GM12878 (cell line): Measurements from ENCODE around the gene CBR4. TPM values are rescaled to one million over a fixed set of nuclear protein-coding genes. Genes with fewer than 3 reads are reported as not detected.
A peak's percentile ranks its signal among the peaks of the same experiment; 100 is the strongest.

Source experiments
- ATAC-seq: fragments of 200-7000 bp; cut with Tn5 transposase; 3 replicates; pipeline ENCODE4 v1.9.1; 2020; ENCODE audit warnings: mild to moderate bottlenecking, moderate library complexity
- BruUV-seq: library from RNA; stranded (reverse); fragments of 400-500 nt; replicated peaks from 2 replicates; lab custom pipeline; 2021; lab: Mats Ljungman, UMichigan
- CTCF ChIA-PET: fragments of 300-600 bp; sonication (Branson Sonifier 250); formaldehyde crosslinking; extraction: SDS; loops from one replicate; lab custom pipeline; 2021; ENCODE audit warnings: inconsistent platforms; lab: Yijun Ruan, JAX
- POLR2A ChIA-PET: fragments of 350-600 bp; formaldehyde crosslinking; extraction: SDS; loops from one replicate; lab custom pipeline; 2021; ENCODE audit warnings: inconsistent platforms; lab: Charles Lee
- RAD21 ChIA-PET: fragments of 300-600 bp; sonication (Branson Sonifier 250); formaldehyde crosslinking; loops from one replicate; lab custom pipeline; 2023; ENCODE audit warnings: antibody characterized with exemption; ENCODE audit not compliant: unreplicated experiment; lab: Charles Lee
- SMC1A ChIA-PET: fragments of 300-600 bp; sonication (Branson Sonifier 250); formaldehyde crosslinking; loops from one replicate; lab custom pipeline; 2023; ENCODE audit not compliant: unreplicated experiment, uncharacterized antibody; lab: Charles Lee
- DNase-seq: peaks from one replicate; pipeline ENCODE4 v3.0.0-alpha.2; 2011; ENCODE audit warnings: low read depth, low spot score
- FAIRE-seq: peaks from 3 replicates; lab custom pipeline; 2011; peaks lifted over from hg19 to GRCh38; lab: Jason Lieb, UNC
- H2AFZ ChIP-seq: 2 replicates; pipeline ENCODE4 v1.6.0; 2011; ENCODE audit warnings: low read depth, low read length, control low read depth; ENCODE audit not compliant: control insufficient read depth
- H3K27ac ChIP-seq: 2 replicates; pipeline ENCODE4 v1.5.1; 2011; ENCODE audit warnings: control low read depth; ENCODE audit not compliant: control insufficient read depth, insufficient read depth
- H3K27me3 ChIP-seq, 2 experiments: replicated peaks in 1 of 2; 2 replicates each; pipeline versions ENCODE4 v1.6.0 to v1.6.1; 2011; ENCODE audit warnings: low read length in 1 of 2; ENCODE audit not compliant: control insufficient read depth in 2 of 2, insufficient read depth in 2 of 2
- H3K36me3 ChIP-seq, 2 experiments: 2 replicates each; pipeline ENCODE4 v1.5.1; 2011; ENCODE audit warnings: low read length in 1 of 2; ENCODE audit not compliant: control insufficient read depth in 2 of 2, insufficient read depth in 2 of 2
- H3K4me1 ChIP-seq: 2 replicates; pipeline ENCODE4 v1.6.1; 2011; ENCODE audit warnings: mild to moderate bottlenecking, low read length, moderate library complexity, mixed read lengths; ENCODE audit not compliant: control insufficient read depth, insufficient read depth
- H3K4me2 ChIP-seq: 2 replicates; pipeline ENCODE4 v1.6.0; 2011; ENCODE audit warnings: control low read depth; ENCODE audit not compliant: control insufficient read depth, insufficient read depth
- H3K4me3 ChIP-seq: fragments of 200-600 bp; sonication (generic); 2 replicates; pipeline ENCODE4 v1.5.1; 2016
- H3K79me2 ChIP-seq: 2 replicates; pipeline ENCODE4 v1.6.0; 2011; ENCODE audit warnings: low read length; ENCODE audit not compliant: control insufficient read depth, insufficient read depth
- H3K9ac ChIP-seq: 2 replicates; pipeline ENCODE4 v1.8.0; 2011; ENCODE audit warnings: low read length, control low read depth, mixed read lengths; ENCODE audit not compliant: control insufficient read depth, insufficient read depth
- H3K9me3 ChIP-seq: replicated peaks from 3 replicates; pipeline ENCODE4 v1.5.1; 2011; ENCODE audit warnings: mild to moderate bottlenecking, low read length; ENCODE audit not compliant: control insufficient read depth, insufficient read depth
- H4K20me1 ChIP-seq: 2 replicates; pipeline ENCODE4 v1.6.0; 2011; ENCODE audit not compliant: control insufficient read depth, insufficient read depth
- CBX3 ChIP-seq: fragments of 200-600 bp; sonication (generic); IDR thresholded peaks from 2 replicates; pipeline ENCODE4 v1.6.1; 2016; ENCODE audit warnings: low read depth, borderline replicate concordance
- DPF2 ChIP-seq: fragments of 450-650 bp; IDR thresholded peaks from 2 replicates; pipeline ENCODE4 v1.6.1; 2017; ENCODE audit warnings: mild to moderate bottlenecking
- E4F1 ChIP-seq: fragments of 450-650 bp; IDR thresholded peaks from 2 replicates; pipeline ENCODE4 v1.6.1; 2018; ENCODE audit warnings: borderline replicate concordance, mild to moderate bottlenecking; ENCODE audit not compliant: partially characterized antibody
- ESRRA ChIP-seq: IDR thresholded peaks from 2 replicates; pipeline ENCODE4 v1.6.1; 2012; ENCODE audit warnings: mild to moderate bottlenecking, low read length, improper control_type of control experiment
- FOXK2 ChIP-seq: fragments of 450-650 bp; IDR thresholded peaks from 2 replicates; pipeline ENCODE4 v1.6.1; 2017; ENCODE audit warnings: mild to moderate bottlenecking, moderate library complexity
- IKZF1 ChIP-seq: fragments of 450-650 bp; conservative IDR thresholded peaks from 2 replicates; pipeline ENCODE4 v1.6.1; 2017; ENCODE audit warnings: antibody characterized with exemption, mild to moderate bottlenecking
- MAX ChIP-seq: IDR thresholded peaks from 2 replicates; pipeline ENCODE4 v1.6.1; 2012; ENCODE audit warnings: low read depth, low read length, improper control_type of control experiment
- MXI1 ChIP-seq: fragments of 150-350 bp; IDR thresholded peaks from 2 replicates; pipeline ENCODE4 v1.6.1; 2011; ENCODE audit warnings: low read depth, mild to moderate bottlenecking, inconsistent platforms, low read length, improper control_type of control experiment
- RELB ChIP-seq: fragments of 450-650 bp; IDR thresholded peaks from 2 replicates; pipeline ENCODE4 v1.6.1; 2017; ENCODE audit warnings: low read depth, mild to moderate bottlenecking, moderate library complexity
- SMAD1 ChIP-seq: fragments of 450-650 bp; IDR thresholded peaks from 2 replicates; pipeline ENCODE4 v1.6.1; 2018; ENCODE audit warnings: mild to moderate bottlenecking, low read depth; ENCODE audit not compliant: partially characterized antibody
- TCF7 ChIP-seq: IDR thresholded peaks from 2 replicates; pipeline ENCODE4 v1.6.1; 2014; ENCODE audit warnings: antibody characterized with exemption, borderline replicate concordance
- ZNF24 ChIP-seq: fragments of 450-650 bp; IDR thresholded peaks from 2 replicates; pipeline ENCODE4 v1.6.1; 2017; ENCODE audit warnings: antibody characterized with exemption, mild to moderate bottlenecking
- WGBS: methylation state at CpG from one replicate; pipeline ENCODE4 v1.1.6; 2016; ENCODE audit warnings: low lambda C conversion rate; ENCODE audit not compliant: insufficient replicate concordance, insufficient coverage; ENCODE audit errors: missing lambda C conversion rate; 5-methylcytosine and 5-hydroxymethylcytosine counted together
- in situ Hi-C: fragments of 300-500 bp; cut with MboI; formaldehyde crosslinking; loops from 9 replicates; pipeline ENCODE4 v1.14.3; 2018; ENCODE audit warnings: mixed read lengths
- intact Hi-C: fragments of 100-400 bp; cut with micrococcal nuclease; formaldehyde crosslinking; loops from one replicate; pipeline ENCODE4 v1.14.2; 2022; ENCODE audit not compliant: unreplicated experiment
- polyA plus RNA-seq, 11 experiments: library from polyadenylated mRNA; depleted of rRNA in 4 of 11; unstranded in 6 of 11; stranded (reverse) in 5 of 11; fragments of >200 nt; fragmentation: Nextera tagmentation in 4 of 11; fragmentation: Illumina TruSeq in 1 of 11; extraction: Ambion mirVana in 4 of 11; extraction: Trizol in 1 of 11; gene quantifications; 1 replicate in 1 of 11; 2 replicates in 10 of 11; pipeline versions ENCODE4 v1.2.1 to v1.2.3, GENCODE V29; 2011 to 2016; ENCODE audit warnings: inconsistent platforms in 2 of 11, missing spikeins in 2 of 11, low read depth in 1 of 11
- total RNA-seq, 4 experiments: library from RNA; depleted of rRNA in 3 of 4; stranded (reverse); fragments of >200 nt in 3 of 4; fragmentation: Illumina TruSeq in 1 of 4; extraction: Trizol in 1 of 4; gene quantifications; 2 replicates each; pipeline versions ENCODE4 v1.2.1 to v1.2.3, GENCODE V29; 2013 to 2021

The CBR4 gene
- total and polyA plus RNA-seq, 10 of the 15 experiments (the other 5 are each of a cell fraction or from before 2014, with no cell fraction given) = 17.3 to 38.8 (median 24.8) TPM

- ChIA-PET POLR2A (no interaction called here), RAD21 (interaction anchor here (0.8 to 3.3 kb wide), 10 partner anchors 15 to 541 kb away, joined by 3 to 42 read pairs (median 4); partner anchors contain the start of gene CBR4), SMC1A (interaction anchor here (0.7 to 5.0 kb wide), 29 partner anchors 10 to 541 kb away, joined by 3 to 70 read pairs (median 4); partner anchors contain the start of gene CBR4), CTCF (interaction anchor here (0.7 to 5.6 kb wide), 25 partner anchors 12 to 541 kb away, joined by 3 to 64 read pairs (median 4); no protein-coding TSS in a partner anchor)
- no peaks in the 10 kb centered on the region for H3K27me3 ChIP-seq
- intact Hi-C loops (loop anchor here (2.0 kb wide), 2 partner anchors 246 to 286 kb away; partner anchors contain the start of gene SH3RF1), in situ Hi-C loops (no loop called here)
- no peak for TF ChIP-seq ZNF24
- no peak for TF ChIP-seq SMAD1
- TF ChIP-seq TCF7 = no peak
- H3K79me2 ChIP-seq = no peaks in the 10 kb centered on the region
- no peak overlapping the region for H3K4me3 ChIP-seq
- ATAC-seq = peak; percentile 18
- H3K27ac ChIP-seq = no peak overlapping the region
- no peak for FAIRE-seq
- H3K4me2 ChIP-seq = no peak overlapping the region
- H3K4me1 ChIP-seq = no peaks in the 10 kb centered on the region
- no peaks in the 10 kb centered on the region for H3K9me3 ChIP-seq
- DNase-seq = no peak
- 76% methylated on average over 1 of the region's 1 CpG for WGBS
- H4K20me1 ChIP-seq = no peaks in the 10 kb centered on the region
- H3K9ac ChIP-seq = no peak overlapping the region
- no TSS peak for BruUV-seq
- H3K36me3 ChIP-seq = no peaks in the 10 kb centered on the region
- no peak overlapping the region for H2AFZ ChIP-seq
These were observed 15.1 kb upstream of the CBR4 start for GRCh38 chr4:169025184-169025583.

GRCh38 chr4:169024762-169025161 lies 14.7 kb upstream of the CBR4 start:
- peak overlapping the region; percentile 33 for H2AFZ ChIP-seq
- no TSS peak for BruUV-seq
- ChIA-PET POLR2A (no interaction called here), RAD21 (interaction anchor here (0.7 to 3.3 kb wide), 13 partner anchors 9 to 541 kb away, joined by 3 to 42 read pairs (median 3); partner anchors contain the start of gene CBR4), CTCF (interaction anchor here (0.7 to 5.6 kb wide), 30 partner anchors 9 to 542 kb away, joined by 3 to 64 read pairs (median 4); partner anchors contain the start of gene CBR4), SMC1A (interaction anchor here (0.7 to 5.0 kb wide), 30 partner anchors 10 to 541 kb away, joined by 3 to 70 read pairs (median 4); no protein-coding TSS in a partner anchor)
- in situ Hi-C loops (no loop called here), intact Hi-C loops (loop anchor here (1.0 to 5.0 kb wide), 4 partner anchors 246 to 543 kb away; partner anchors contain the start of gene SH3RF1)
- H3K79me2 ChIP-seq = no peaks in the 10 kb centered on the region
- WGBS = 0% methylated on average over 2 of the region's 2 CpGs
- DNase-seq = no peak
- H3K27ac ChIP-seq = no peak overlapping the region
- no peak overlapping the region for H3K4me2 ChIP-seq
- peak; percentile 97 for ATAC-seq
- no peaks in the 10 kb centered on the region for H3K36me3 ChIP-seq
- no peaks in the 10 kb centered on the region for H4K20me1 ChIP-seq
- H3K27me3 ChIP-seq = no peaks in the 10 kb centered on the region
- no peak overlapping the region for H3K9ac ChIP-seq
- H3K4me1 ChIP-seq = no peaks in the 10 kb centered on the region
- no peak overlapping the region for H3K4me3 ChIP-seq
- no peaks in the 10 kb centered on the region for H3K9me3 ChIP-seq
- no peak for FAIRE-seq
- no peak for TF ChIP-seq DPF2
- TF ChIP-seq MAX = no peak
- no peak for TF ChIP-seq IKZF1
- TF ChIP-seq CBX3 = no peak
- no peak for TF ChIP-seq FOXK2
- no peak for TF ChIP-seq MXI1
- no peak for TF ChIP-seq E4F1
- no peak for TF ChIP-seq RELB
- TF ChIP-seq ESRRA = no peak
